BE2C (cell line): ENCODE measurements around the gene EYS.

Source experiments
- DNase-seq: peaks from one replicate; pipeline ENCODE4 v3.0.0-alpha.2; 2020
- H3K27me3 ChIP-seq: fragments of 250-450 bp; sonication (Bioruptor Pico); 2 replicates; pipeline ENCODE4 v1.5.1; 2020; ENCODE audit warnings: mild to moderate bottlenecking
- H3K36me3 ChIP-seq: fragments of 250-450 bp; sonication (Bioruptor Pico); 2 replicates; pipeline ENCODE4 v1.5.1; 2020; ENCODE audit warnings: mild to moderate bottlenecking
- H3K4me1 ChIP-seq: fragments of 250-450 bp; sonication (Bioruptor Pico); 2 replicates; pipeline ENCODE4 v1.5.1; 2020
- H3K4me3 ChIP-seq: 2 replicates; pipeline ENCODE4 v1.5.1; 2011; ENCODE audit warnings: low read depth, low read length
- H3K9me3 ChIP-seq: fragments of 250-450 bp; sonication (Bioruptor Pico); 2 replicates; pipeline ENCODE4 v1.5.1; 2020
- TF ChIP-seq, protein P1 (sequence below): IDR thresholded peaks from 2 replicates; pipeline ENCODE4 v1.5.1; 2012; ENCODE audit warnings: mild to moderate bottlenecking, low read depth, low read length

The EYS gene

GRCh38 chr6:65155083-65155482, 551.9 kb downstream of the EYS start:
- no peak for DNase-seq
- Histone ChIP-seq H3K4me1 (no peaks in the 10 kb centered on the region), H3K4me3 (no peak overlapping the region), H3K27me3 (no peaks in the 10 kb centered on the region), H3K9me3 (no peaks in the 10 kb centered on the region), H3K36me3 (no peaks in the 10 kb centered on the region)
- TF ChIP-seq, protein P1, sequence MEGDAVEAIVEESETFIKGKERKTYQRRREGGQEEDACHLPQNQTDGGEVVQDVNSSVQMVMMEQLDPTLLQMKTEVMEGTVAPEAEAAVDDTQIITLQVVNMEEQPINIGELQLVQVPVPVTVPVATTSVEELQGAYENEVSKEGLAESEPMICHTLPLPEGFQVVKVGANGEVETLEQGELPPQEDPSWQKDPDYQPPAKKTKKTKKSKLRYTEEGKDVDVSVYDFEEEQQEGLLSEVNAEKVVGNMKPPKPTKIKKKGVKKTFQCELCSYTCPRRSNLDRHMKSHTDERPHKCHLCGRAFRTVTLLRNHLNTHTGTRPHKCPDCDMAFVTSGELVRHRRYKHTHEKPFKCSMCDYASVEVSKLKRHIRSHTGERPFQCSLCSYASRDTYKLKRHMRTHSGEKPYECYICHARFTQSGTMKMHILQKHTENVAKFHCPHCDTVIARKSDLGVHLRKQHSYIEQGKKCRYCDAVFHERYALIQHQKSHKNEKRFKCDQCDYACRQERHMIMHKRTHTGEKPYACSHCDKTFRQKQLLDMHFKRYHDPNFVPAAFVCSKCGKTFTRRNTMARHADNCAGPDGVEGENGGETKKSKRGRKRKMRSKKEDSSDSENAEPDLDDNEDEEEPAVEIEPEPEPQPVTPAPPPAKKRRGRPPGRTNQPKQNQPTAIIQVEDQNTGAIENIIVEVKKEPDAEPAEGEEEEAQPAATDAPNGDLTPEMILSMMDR: no peak

GRCh38 chr6:65149841-65150240, 557.2 kb downstream of the EYS start:
- Histone ChIP-seq H3K4me3 (no peak overlapping the region), H3K9me3 (no peaks in the 10 kb centered on the region), H3K4me1 (no peaks in the 10 kb centered on the region), H3K36me3 (no peaks in the 10 kb centered on the region), H3K27me3 (no peaks in the 10 kb centered on the region)
- TF ChIP-seq, protein P1: no peak
- DNase-seq: no peak

DNA sequence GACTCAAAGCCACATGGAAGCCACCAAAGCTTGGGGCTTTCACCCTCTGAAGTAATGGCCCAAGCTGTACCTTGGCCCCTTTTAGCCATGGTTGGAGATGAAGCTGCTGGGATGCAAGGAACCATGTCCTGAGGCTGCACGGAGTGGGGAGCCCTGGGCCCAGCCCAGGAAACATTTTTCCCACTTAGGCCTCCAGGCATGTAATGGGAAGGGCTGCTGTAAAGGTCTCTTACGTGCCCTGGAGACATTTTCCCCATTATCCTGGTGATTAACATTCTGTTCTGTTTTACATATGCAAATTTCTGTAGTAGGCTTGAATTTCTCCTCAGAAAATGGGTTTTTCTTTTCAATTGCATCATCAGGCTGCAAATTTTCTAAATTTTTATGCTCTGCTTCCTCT, 558.2 kb downstream of the EYS start:
- Histone ChIP-seq H3K4me1 (no peaks in the 10 kb centered on the region), H3K27me3 (no peaks in the 10 kb centered on the region), H3K4me3 (no peak overlapping the region), H3K9me3 (no peaks in the 10 kb centered on the region), H3K36me3 (no peaks in the 10 kb centered on the region)
- DNase-seq: no peak
- TF ChIP-seq, protein P1: no peak

DNA sequence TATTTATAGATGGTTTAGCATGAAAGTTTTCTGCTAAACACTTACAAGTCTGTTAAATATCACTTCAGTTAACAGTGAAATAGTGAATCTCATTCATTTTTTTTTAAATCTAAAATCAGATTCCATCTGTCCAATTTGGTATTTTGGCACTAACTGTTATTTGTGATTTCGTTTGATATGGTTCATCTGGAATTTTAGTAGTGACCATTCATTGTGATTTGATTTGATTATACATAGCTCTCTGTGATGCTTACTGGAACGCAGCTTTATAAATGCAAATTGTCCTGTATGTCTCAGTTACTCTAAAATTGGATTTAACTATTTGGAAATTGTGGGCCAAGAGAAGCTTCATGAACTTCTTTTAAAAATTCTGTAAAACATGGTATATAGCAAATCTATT, 571.5 kb downstream of the EYS start:
- H3K9me3 ChIP-seq: no peaks in the 10 kb centered on the region; the same call in 1 of the 2 replicates
- H3K36me3 ChIP-seq: no peaks in the 10 kb centered on the region
- DNase-seq: no peak
- TF ChIP-seq, protein P1: no peak
- no peaks in the 10 kb centered on the region for H3K27me3 ChIP-seq
- H3K4me1 ChIP-seq: no peaks in the 10 kb centered on the region
- H3K4me3 ChIP-seq: no peak overlapping the region

DNA sequence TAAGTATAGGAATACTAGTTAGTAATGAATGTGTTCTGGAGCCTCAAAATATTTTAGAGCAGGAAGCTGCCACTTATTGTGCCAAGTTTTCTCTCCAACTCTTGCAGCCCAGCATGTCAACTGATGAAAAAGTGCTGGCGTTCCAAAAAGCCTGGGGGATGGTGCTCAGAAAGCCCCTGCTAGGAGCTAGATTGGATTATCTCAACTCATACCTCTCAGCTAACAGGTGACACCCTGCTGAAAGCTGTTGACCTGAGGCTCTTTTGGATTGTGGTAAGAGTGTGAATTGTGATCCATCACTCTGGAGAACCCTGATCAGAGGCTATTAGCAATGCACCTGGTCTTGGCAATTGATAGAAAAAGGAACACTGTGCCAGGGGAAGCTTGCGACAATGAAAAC, 580.4 kb downstream of the EYS start:
- no peaks in the 10 kb centered on the region for H3K27me3 ChIP-seq
- no peak overlapping the region for H3K4me3 ChIP-seq
- DNase-seq: no peak
- H3K36me3 ChIP-seq: no peaks in the 10 kb centered on the region
- TF ChIP-seq, protein P1: no peak
- H3K4me1 ChIP-seq: no peaks in the 10 kb centered on the region
- no peaks in the 10 kb centered on the region for H3K9me3 ChIP-seq

- H3K4me1 ChIP-seq: no peaks in the 10 kb centered on the region
- no peaks in the 10 kb centered on the region for H3K36me3 ChIP-seq
- no peak for DNase-seq
- no peaks in the 10 kb centered on the region for H3K9me3 ChIP-seq
- H3K27me3 ChIP-seq: no peaks in the 10 kb centered on the region
- TF ChIP-seq, protein P1: no peak
- H3K4me3 ChIP-seq: no peak overlapping the region
Measured at GRCh38 chr6:65123521-65123920, 583.5 kb downstream of the EYS start.
